ENCODE results near the gene COL7A1.

COL7A1 gene

GRCh38 chr3:48575366-48575765 lies 19.8 kb downstream of the COL7A1 start:
- Histone ChIP-seq H3K9ac (ENCODE audit: low read length) (no peak overlapping the region), H3K36me3 (ENCODE audit: control insufficient read depth, insufficient read depth, low read length) (no peaks in the 10 kb centered on the region), H3K27me3 (ENCODE audit: control insufficient read depth, insufficient read depth, low read length) (no peaks in the 10 kb centered on the region), H3K27ac (ENCODE audit: low read depth, low read length) (no peak overlapping the region), H3K4me1 (ENCODE audit: control insufficient read depth, insufficient read depth, low read length) (no peaks in the 10 kb centered on the region), H3K4me3 (ENCODE audit: low read length) (no peak overlapping the region)

GRCh38 chr3:48573973-48574585 lies 21.1 kb downstream of the COL7A1 start:
- H3K4me3 ChIP-seq (ENCODE audit: low read length): no peak overlapping the region
- no peaks in the 10 kb centered on the region for H3K36me3 ChIP-seq (ENCODE audit: control insufficient read depth, insufficient read depth, low read length)
- no peak overlapping the region for H3K27ac ChIP-seq (ENCODE audit: low read depth, low read length)
- H3K4me1 ChIP-seq (ENCODE audit: control insufficient read depth, insufficient read depth, low read length): no peaks in the 10 kb centered on the region
- H3K9ac ChIP-seq (ENCODE audit: low read length): no peak overlapping the region
- no peaks in the 10 kb centered on the region for H3K27me3 ChIP-seq (ENCODE audit: control insufficient read depth, insufficient read depth, low read length)

GRCh38 chr3:48572517-48572916 lies 22.6 kb downstream of the COL7A1 start:
- Histone ChIP-seq H3K4me1 (ENCODE audit: control insufficient read depth, insufficient read depth, low read length) (no peaks in the 10 kb centered on the region), H3K9ac (ENCODE audit: low read length) (no peak overlapping the region), H3K27me3 (ENCODE audit: control insufficient read depth, insufficient read depth, low read length) (no peaks in the 10 kb centered on the region), H3K36me3 (ENCODE audit: control insufficient read depth, insufficient read depth, low read length) (no peaks in the 10 kb centered on the region), H3K4me3 (ENCODE audit: low read length) (no peak overlapping the region), H3K27ac (ENCODE audit: low read depth, low read length) (no peak overlapping the region)

- no peaks in the 10 kb centered on the region for H3K27me3 ChIP-seq (ENCODE audit: control insufficient read depth, insufficient read depth, low read length)
- H3K36me3 ChIP-seq (ENCODE audit: control insufficient read depth, insufficient read depth, low read length): no peaks in the 10 kb centered on the region
- no peak overlapping the region for H3K4me3 ChIP-seq (ENCODE audit: low read length)
- H3K9ac ChIP-seq (ENCODE audit: low read length): no peak overlapping the region
- H3K27ac ChIP-seq (ENCODE audit: low read depth, low read length): no peak overlapping the region
- no peaks in the 10 kb centered on the region for H3K4me1 ChIP-seq (ENCODE audit: control insufficient read depth, insufficient read depth, low read length)
Measured at GRCh38 chr3:48571938-48572337, 23.2 kb downstream of the COL7A1 start.

GRCh38 chr3:48569808-48570450 lies 25.2 kb downstream of the COL7A1 start:
- no peak overlapping the region for H3K27ac ChIP-seq (ENCODE audit: low read depth, low read length)
- H3K9ac ChIP-seq (ENCODE audit: low read length): no peak overlapping the region
- no peaks in the 10 kb centered on the region for H3K36me3 ChIP-seq (ENCODE audit: control insufficient read depth, insufficient read depth, low read length)
- H3K4me3 ChIP-seq (ENCODE audit: low read length): no peak overlapping the region
- H3K4me1 ChIP-seq (ENCODE audit: control insufficient read depth, insufficient read depth, low read length): no peaks in the 10 kb centered on the region
- no peaks in the 10 kb centered on the region for H3K27me3 ChIP-seq (ENCODE audit: control insufficient read depth, insufficient read depth, low read length)

- no peak overlapping the region for H3K27ac ChIP-seq (ENCODE audit: low read depth, low read length)
- H3K9ac ChIP-seq (ENCODE audit: low read length): no peak overlapping the region
- no peaks in the 10 kb centered on the region for H3K4me1 ChIP-seq (ENCODE audit: control insufficient read depth, insufficient read depth, low read length)
- no peaks in the 10 kb centered on the region for H3K27me3 ChIP-seq (ENCODE audit: control insufficient read depth, insufficient read depth, low read length)
- no peaks in the 10 kb centered on the region for H3K36me3 ChIP-seq (ENCODE audit: control insufficient read depth, insufficient read depth, low read length)
- H3K4me3 ChIP-seq (ENCODE audit: low read length): no peak overlapping the region
Measured at GRCh38 chr3:48569400-48569799, 25.7 kb downstream of the COL7A1 start.

- Histone ChIP-seq H3K27ac (ENCODE audit: low read depth, low read length) (no peak overlapping the region), H3K4me3 (ENCODE audit: low read length) (no peak overlapping the region), H3K36me3 (ENCODE audit: control insufficient read depth, insufficient read depth, low read length) (no peaks in the 10 kb centered on the region), H3K27me3 (ENCODE audit: control insufficient read depth, insufficient read depth, low read length) (no peaks in the 10 kb centered on the region), H3K9ac (ENCODE audit: low read length) (no peak overlapping the region), H3K4me1 (ENCODE audit: control insufficient read depth, insufficient read depth, low read length) (no peaks in the 10 kb centered on the region)
Measured at GRCh38 chr3:48568476-48568875, 26.7 kb downstream of the COL7A1 start.

- no peaks in the 10 kb centered on the region for H3K36me3 ChIP-seq (ENCODE audit: control insufficient read depth, insufficient read depth, low read length)
- H3K9ac ChIP-seq (ENCODE audit: low read length): no peak overlapping the region
- no peak overlapping the region for H3K27ac ChIP-seq (ENCODE audit: low read depth, low read length)
- no peak overlapping the region for H3K4me3 ChIP-seq (ENCODE audit: low read length)
- H3K4me1 ChIP-seq (ENCODE audit: control insufficient read depth, insufficient read depth, low read length): no peaks in the 10 kb centered on the region
- H3K27me3 ChIP-seq (ENCODE audit: control insufficient read depth, insufficient read depth, low read length): no peaks in the 10 kb centered on the region
Measured at GRCh38 chr3:48567500-48567899, 27.6 kb downstream of the COL7A1 start.

GRCh38 chr3:48567090-48567489 lies 28.0 kb downstream of the COL7A1 start:
- Histone ChIP-seq H3K36me3 (ENCODE audit: control insufficient read depth, insufficient read depth, low read length) (no peaks in the 10 kb centered on the region), H3K9ac (ENCODE audit: low read length) (no peak overlapping the region), H3K4me1 (ENCODE audit: control insufficient read depth, insufficient read depth, low read length) (no peaks in the 10 kb centered on the region), H3K27ac (ENCODE audit: low read depth, low read length) (no peak overlapping the region), H3K4me3 (ENCODE audit: low read length) (no peak overlapping the region), H3K27me3 (ENCODE audit: control insufficient read depth, insufficient read depth, low read length) (no peaks in the 10 kb centered on the region)

GRCh38 chr3:48566401-48566760 lies 28.7 kb downstream of the COL7A1 start:
- H3K9ac ChIP-seq (ENCODE audit: low read length): no peak overlapping the region
- no peak overlapping the region for H3K4me3 ChIP-seq (ENCODE audit: low read length)
- no peaks in the 10 kb centered on the region for H3K36me3 ChIP-seq (ENCODE audit: control insufficient read depth, insufficient read depth, low read length)
- H3K27ac ChIP-seq (ENCODE audit: low read depth, low read length): no peak overlapping the region
- no peaks in the 10 kb centered on the region for H3K27me3 ChIP-seq (ENCODE audit: control insufficient read depth, insufficient read depth, low read length)
- peaks cover under 1% of the 10 kb centered on the region for H3K4me1 ChIP-seq (ENCODE audit: control insufficient read depth, insufficient read depth, low read length)

- peaks cover 2% of the 10 kb centered on the region for H3K4me1 ChIP-seq (ENCODE audit: control insufficient read depth, insufficient read depth, low read length)
- no peaks in the 10 kb centered on the region for H3K27me3 ChIP-seq (ENCODE audit: control insufficient read depth, insufficient read depth, low read length)
- no peak overlapping the region for H3K9ac ChIP-seq (ENCODE audit: low read length)
- H3K4me3 ChIP-seq (ENCODE audit: low read length): no peak overlapping the region
- no peaks in the 10 kb centered on the region for H3K36me3 ChIP-seq (ENCODE audit: control insufficient read depth, insufficient read depth, low read length)
- no peak overlapping the region for H3K27ac ChIP-seq (ENCODE audit: low read depth, low read length)
Measured at GRCh38 chr3:48565591-48566400, 29.3 kb downstream of the COL7A1 start.

GRCh38 chr3:48565186-48565585 lies 29.9 kb downstream of the COL7A1 start:
- Histone ChIP-seq H3K9ac (ENCODE audit: low read length) (no peak overlapping the region), H3K36me3 (ENCODE audit: control insufficient read depth, insufficient read depth, low read length) (no peaks in the 10 kb centered on the region), H3K27ac (ENCODE audit: low read depth, low read length) (no peak overlapping the region), H3K4me3 (ENCODE audit: low read length) (no peak overlapping the region), H3K27me3 (ENCODE audit: control insufficient read depth, insufficient read depth, low read length) (no peaks in the 10 kb centered on the region), H3K4me1 (ENCODE audit: control insufficient read depth, insufficient read depth, low read length) (peaks cover 7% of the 10 kb centered on the region)
